OCI-LY7 (cell line): ENCODE measurements around the gene FDCSP. TPM values are rescaled to one million over a fixed set of nuclear protein-coding genes. Genes with fewer than 3 reads are reported as not detected.

Experiments
- BruUV-seq: library from RNA; stranded (reverse); fragments of 400-500 nt; replicated peaks from 2 replicates; lab custom pipeline; 2021; lab: Mats Ljungman, UMichigan
- CTCF ChIA-PET: fragments of 300-600 bp; sonication (Branson Sonifier 250); formaldehyde crosslinking; loops from one replicate; lab custom pipeline; 2022; ENCODE audit warnings: antibody characterized with exemption; ENCODE audit not compliant: unreplicated experiment; lab: Charles Lee
- POLR2A ChIA-PET: fragments of 300-600 bp; sonication (Branson Sonifier 250); formaldehyde crosslinking; loops from one replicate; lab custom pipeline; 2022; ENCODE audit warnings: antibody characterized with exemption; lab: Charles Lee
- DNase-seq: peaks from one replicate; pipeline ENCODE4 v3.0.0-alpha.2; 2015; ENCODE audit warnings: low spot score
- H2AFZ ChIP-seq: fragments of 200-600 bp; sonication (generic), shearing (Covaris generic); 2 replicates; pipeline ENCODE4 v1.6.1; 2014; ENCODE audit warnings: mild to moderate bottlenecking, antibody characterized with exemption, low read length, moderate library complexity
- H3K27ac ChIP-seq: fragments of 200-600 bp; sonication (generic); 2 replicates; pipeline ENCODE4 v1.5.1; 2014; ENCODE audit warnings: mixed run types, low read depth, mild to moderate bottlenecking, moderate library complexity, low read length, inconsistent platforms; ENCODE audit not compliant: poor library complexity, severe bottlenecking
- H3K36me3 ChIP-seq: fragments of 200-600 bp; sonication (generic); 2 replicates; pipeline ENCODE4 v1.6.1; 2014; ENCODE audit warnings: mild to moderate bottlenecking, antibody characterized with exemption, low read length, moderate library complexity, mixed read lengths; ENCODE audit not compliant: insufficient read depth
- H3K4me1 ChIP-seq: fragments of 200-600 bp; sonication (generic); 2 replicates; pipeline ENCODE4 v1.5.1; 2014; ENCODE audit warnings: mild to moderate bottlenecking, low read length; ENCODE audit not compliant: insufficient read depth, poor library complexity, severe bottlenecking
- H3K4me2 ChIP-seq: fragments of 200-600 bp; sonication (generic); 2 replicates; pipeline ENCODE4 v1.6.1; 2014; ENCODE audit warnings: mild to moderate bottlenecking, low read length
- H3K4me3 ChIP-seq: fragments of 200-600 bp; sonication (generic); 2 replicates; pipeline ENCODE4 v1.5.1; 2014; ENCODE audit warnings: mild to moderate bottlenecking, low read depth, low read length; ENCODE audit not compliant: poor library complexity, severe bottlenecking
- H3K79me2 ChIP-seq: fragments of 200-600 bp; sonication (generic); 2 replicates; pipeline ENCODE4 v1.6.1; 2016; ENCODE audit warnings: low read depth, mild to moderate bottlenecking, low read length, moderate library complexity, mixed read lengths; ENCODE audit not compliant: insufficient read depth
- H3K9me2 ChIP-seq: fragments of 200-600 bp; sonication (generic); 2 replicates; pipeline ENCODE4 v1.6.1; 2016; ENCODE audit warnings: mild to moderate bottlenecking, low read length, mixed read lengths; ENCODE audit not compliant: insufficient read depth
- H3K9me3 ChIP-seq: fragments of 200-600 bp; sonication (generic); 2 replicates; pipeline ENCODE4 v1.6.1; 2014; ENCODE audit warnings: mild to moderate bottlenecking, mixed run types, low read length, mixed read lengths
- H4K20me1 ChIP-seq: fragments of 200-600 bp; sonication (generic); 2 replicates; pipeline ENCODE4 v1.6.1; 2014; ENCODE audit warnings: mild to moderate bottlenecking, antibody characterized with exemption, low read length, moderate library complexity, mixed read lengths; ENCODE audit not compliant: insufficient read depth
- EZH2phosphoT487 ChIP-seq: fragments of 200-600 bp; sonication (generic); IDR thresholded peaks from 2 replicates; pipeline ENCODE4 v1.6.1; 2018; ENCODE audit warnings: low read depth, borderline replicate concordance, mild to moderate bottlenecking, mixed run types, antibody characterized with exemption, low read length, moderate library complexity, mixed read lengths
- intact Hi-C: fragments of 100-400 bp; cut with micrococcal nuclease; formaldehyde crosslinking; loops from one replicate; pipeline ENCODE4 v1.10.0; 2022; ENCODE audit not compliant: unreplicated experiment
- total RNA-seq, 2 experiments: library from RNA; depleted of rRNA in 1 of 2; stranded (reverse); fragments of >200 nt in 1 of 2; shearing (Covaris generic) in 1 of 2; gene quantifications; 2 replicates each; pipeline ENCODE4 v1.2.3, GENCODE V29; 2014 to 2022
- TF ChIP-seq, protein P1 (sequence below): fragments of 200-600 bp; sonication (generic); conservative IDR thresholded peaks from 2 replicates; pipeline ENCODE4 v1.5.1; 2014; ENCODE audit warnings: mild to moderate bottlenecking, antibody characterized with exemption, low read length, moderate library complexity, mixed read lengths

The FDCSP gene
- total RNA-seq, 2 experiments from 2014 or later = not detected

DNA sequence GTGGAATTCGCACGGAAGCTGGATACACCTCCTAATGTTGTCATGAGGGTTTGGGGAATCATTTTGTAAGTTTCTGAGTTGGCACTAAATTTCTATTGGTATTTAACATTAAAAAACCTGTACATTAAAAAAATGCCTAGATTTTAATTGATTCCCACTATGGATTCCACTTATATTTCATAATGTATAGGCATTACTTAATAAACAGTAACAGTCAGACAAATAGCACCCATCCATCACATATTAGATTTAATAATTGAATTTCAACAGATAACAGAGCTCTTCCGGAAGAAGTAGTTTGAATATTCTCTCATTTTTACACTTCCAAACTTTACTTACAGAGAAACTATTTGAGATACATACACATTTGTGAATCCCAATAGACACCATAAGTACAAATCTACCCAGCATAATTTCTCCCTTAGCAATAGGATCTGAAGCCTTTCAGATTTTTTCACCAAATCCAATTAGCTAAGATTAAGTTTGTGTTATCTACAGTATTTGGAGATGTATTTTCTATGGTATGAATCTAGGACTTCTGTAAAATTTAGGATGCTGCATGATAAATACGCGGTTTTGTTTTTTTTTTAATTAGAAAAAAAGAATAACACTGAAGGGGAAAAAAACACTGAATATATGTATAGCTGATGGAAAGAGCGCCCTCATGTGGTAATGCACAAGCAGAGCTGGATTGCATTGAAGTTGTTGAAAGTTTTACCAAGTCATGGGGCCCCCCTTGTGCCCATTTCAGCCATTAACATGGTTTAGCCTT, 42.6 kb upstream of the FDCSP start:
- TF ChIP-seq, protein P1, sequence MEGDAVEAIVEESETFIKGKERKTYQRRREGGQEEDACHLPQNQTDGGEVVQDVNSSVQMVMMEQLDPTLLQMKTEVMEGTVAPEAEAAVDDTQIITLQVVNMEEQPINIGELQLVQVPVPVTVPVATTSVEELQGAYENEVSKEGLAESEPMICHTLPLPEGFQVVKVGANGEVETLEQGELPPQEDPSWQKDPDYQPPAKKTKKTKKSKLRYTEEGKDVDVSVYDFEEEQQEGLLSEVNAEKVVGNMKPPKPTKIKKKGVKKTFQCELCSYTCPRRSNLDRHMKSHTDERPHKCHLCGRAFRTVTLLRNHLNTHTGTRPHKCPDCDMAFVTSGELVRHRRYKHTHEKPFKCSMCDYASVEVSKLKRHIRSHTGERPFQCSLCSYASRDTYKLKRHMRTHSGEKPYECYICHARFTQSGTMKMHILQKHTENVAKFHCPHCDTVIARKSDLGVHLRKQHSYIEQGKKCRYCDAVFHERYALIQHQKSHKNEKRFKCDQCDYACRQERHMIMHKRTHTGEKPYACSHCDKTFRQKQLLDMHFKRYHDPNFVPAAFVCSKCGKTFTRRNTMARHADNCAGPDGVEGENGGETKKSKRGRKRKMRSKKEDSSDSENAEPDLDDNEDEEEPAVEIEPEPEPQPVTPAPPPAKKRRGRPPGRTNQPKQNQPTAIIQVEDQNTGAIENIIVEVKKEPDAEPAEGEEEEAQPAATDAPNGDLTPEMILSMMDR = peak; percentile 97
- no peak for TF ChIP-seq EZH2phosphoT487
- no peak overlapping the region for H2AFZ ChIP-seq
- BruUV-seq = no TSS peak
- no peak overlapping the region for H3K27ac ChIP-seq
- DNase-seq = peak; percentile 62
- H3K9me2 ChIP-seq = no peaks in the 10 kb centered on the region
- no peak overlapping the region for H3K4me3 ChIP-seq
- H3K79me2 ChIP-seq = no peaks in the 10 kb centered on the region
- intact Hi-C loops = loop anchor here (5.0 kb wide), 1 partner anchor 496 kb away; no protein-coding TSS in a partner anchor
- no peaks in the 10 kb centered on the region for H3K9me3 ChIP-seq
- H3K4me2 ChIP-seq = no peak overlapping the region
- no peaks in the 10 kb centered on the region for H3K4me1 ChIP-seq
- ChIA-PET POLR2A (interaction anchor here (0.7 to 0.8 kb wide), 2 partner anchors 13 to 52 kb away, joined by 3 read pairs; no protein-coding TSS in a partner anchor), CTCF (interaction anchor here (1.0 kb wide), 1 partner anchor 86 kb away, joined by 3 read pairs; no protein-coding TSS in a partner anchor)
- no peaks in the 10 kb centered on the region for H4K20me1 ChIP-seq
- H3K36me3 ChIP-seq = no peaks in the 10 kb centered on the region

DNA sequence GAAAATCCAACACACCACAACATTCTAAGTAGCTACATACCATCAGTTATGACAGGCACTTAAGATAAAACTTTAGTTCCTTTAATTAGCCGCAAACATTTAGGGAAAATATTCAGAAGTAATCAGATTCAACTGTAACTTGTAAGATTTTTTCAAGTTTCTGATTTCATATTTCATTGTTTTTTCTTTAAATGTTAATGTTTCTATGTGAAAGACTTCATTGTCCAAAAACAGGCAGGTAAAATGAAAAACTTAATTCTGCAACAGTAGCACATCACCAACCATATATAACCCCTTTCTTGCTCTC, 42.0 kb upstream of the FDCSP start:
- BruUV-seq = no TSS peak
- DNase-seq = no peak
- intact Hi-C loops = loop anchor here (5.0 kb wide), 1 partner anchor 497 kb away; no protein-coding TSS in a partner anchor
- ChIA-PET POLR2A (interaction anchor here (0.7 to 0.8 kb wide), 2 partner anchors 12 to 53 kb away, joined by 3 read pairs; no protein-coding TSS in a partner anchor), CTCF (no interaction called here)
- Histone ChIP-seq H3K4me2 (no peak overlapping the region), H2AFZ (no peak overlapping the region), H3K4me1 (no peaks in the 10 kb centered on the region), H3K27ac (no peak overlapping the region), H3K79me2 (no peaks in the 10 kb centered on the region), H3K9me2 (no peaks in the 10 kb centered on the region), H3K9me3 (no peaks in the 10 kb centered on the region), H3K36me3 (no peaks in the 10 kb centered on the region), H4K20me1 (no peaks in the 10 kb centered on the region), H3K4me3 (no peak overlapping the region)
- TF ChIP-seq, protein P1 = peak; percentile 58; the same call in 1 of the 2 replicates
- TF ChIP-seq EZH2phosphoT487 = no peak

DNA sequence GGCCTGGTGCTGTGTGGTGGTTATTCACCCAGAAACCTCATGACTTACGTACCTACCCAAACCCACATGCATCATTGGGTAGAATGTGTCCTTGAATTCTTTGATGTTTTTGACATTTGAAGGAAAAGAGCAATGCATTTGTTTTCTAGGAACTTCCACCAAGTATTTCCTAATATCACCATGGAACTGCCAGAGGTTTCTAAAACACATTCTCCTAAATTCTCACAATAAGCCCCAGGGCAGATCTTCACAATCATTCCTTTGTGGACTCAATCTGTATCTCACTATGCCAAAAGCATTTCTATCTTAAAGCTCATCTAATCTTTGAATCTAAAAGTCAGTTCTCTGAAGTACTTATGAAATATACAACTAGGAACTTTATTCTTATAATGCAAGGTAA, 38.7 kb upstream of the FDCSP start:
- CTCF ChIA-PET = no interaction called here
- no peaks in the 10 kb centered on the region for H3K36me3 ChIP-seq
- BruUV-seq = no TSS peak

More for the DNA sequence above, 38.7 kb upstream of the FDCSP start:
- no peak for DNase-seq
- Histone ChIP-seq H3K79me2 (no peaks in the 10 kb centered on the region), H3K4me3 (no peak overlapping the region), H3K4me1 (no peaks in the 10 kb centered on the region), H3K4me2 (no peak overlapping the region), H2AFZ (no peak overlapping the region), H4K20me1 (no peaks in the 10 kb centered on the region), H3K27ac (no peak overlapping the region), H3K9me2 (no peaks in the 10 kb centered on the region), H3K9me3 (no peaks in the 10 kb centered on the region)
- POLR2A ChIA-PET = no interaction called here
- TF ChIP-seq, protein P1 = no peak
- no peak for TF ChIP-seq EZH2phosphoT487
- intact Hi-C loops = no loop called here
